H9 (cell line): ENCODE measurements around the gene PCBP2. TPM values are rescaled to one million over a fixed set of nuclear protein-coding genes. Genes with fewer than 3 reads are reported as not detected.
"Not testable (repeated sequence)": the region's sequence is repeated elsewhere in the genome, so short reads cannot be mapped to it uniquely, and the experiment has no call there.

Experiments
- DNase-seq: peaks from one replicate; pipeline ENCODE4 v3.0.0-alpha.2; 2017
- H2AFZ ChIP-seq: one replicate; pipeline ENCODE4 v1.6.1; 2013; ENCODE audit warnings: mild to moderate bottlenecking, low read length, control low read depth, moderate library complexity
- H2AK5ac ChIP-seq: 2 replicates; pipeline ENCODE4 v1.6.1; 2013; ENCODE audit warnings: low read length, control low read depth, mixed read lengths; ENCODE audit not compliant: insufficient read length
- H2BK120ac ChIP-seq: one replicate; pipeline ENCODE4 v1.6.1; 2013; ENCODE audit warnings: low read depth, mild to moderate bottlenecking, low read length, control low read depth, inconsistent platforms; ENCODE audit not compliant: poor library complexity, severe bottlenecking
- H2BK12ac ChIP-seq: 2 replicates; pipeline ENCODE4 v1.6.1; 2013; ENCODE audit warnings: low read length, control low read depth, mixed read lengths, low read depth; ENCODE audit not compliant: insufficient read length
- H2BK15ac ChIP-seq: 2 replicates; pipeline ENCODE4 v1.6.1; 2013; ENCODE audit warnings: low read depth, low read length, control low read depth
- H2BK20ac ChIP-seq: one replicate; pipeline ENCODE4 v1.6.1; 2013; ENCODE audit warnings: low read depth, mild to moderate bottlenecking, low read length, control low read depth, inconsistent platforms; ENCODE audit not compliant: poor library complexity, severe bottlenecking
- H2BK5ac ChIP-seq: 2 replicates; pipeline ENCODE4 v1.6.1; 2013; ENCODE audit warnings: low read length, control low read depth, mixed read lengths; ENCODE audit not compliant: insufficient read length
- H3K14ac ChIP-seq: 2 replicates; pipeline ENCODE4 v1.6.1; 2013; ENCODE audit warnings: low read length, control low read depth; ENCODE audit not compliant: insufficient read depth
- H3K18ac ChIP-seq: 2 replicates; pipeline ENCODE4 v1.6.1; 2013; ENCODE audit warnings: low read depth, mild to moderate bottlenecking, mixed read lengths, low read length, control low read depth; ENCODE audit not compliant: insufficient read length
- H3K23ac ChIP-seq: 2 replicates; pipeline ENCODE4 v1.6.1; 2013; ENCODE audit warnings: low read length, control low read depth, mixed read lengths, low read depth; ENCODE audit not compliant: insufficient read length
- H3K23me2 ChIP-seq: 2 replicates; pipeline ENCODE4 v1.6.1; 2013; ENCODE audit warnings: low read depth, mild to moderate bottlenecking, mixed read lengths, low read length, control low read depth; ENCODE audit not compliant: insufficient read length, poor library complexity, severe bottlenecking
- H3K27ac ChIP-seq: 2 replicates; pipeline ENCODE4 v1.5.1; 2013; ENCODE audit warnings: low read length, control low read depth, mixed read lengths, low read depth; ENCODE audit not compliant: insufficient read length
- H3K27me3 ChIP-seq: 2 replicates; pipeline ENCODE4 v1.6.1; 2013; ENCODE audit warnings: low read length, control low read depth, inconsistent platforms; ENCODE audit not compliant: insufficient read depth
- H3K4ac ChIP-seq: 2 replicates; pipeline ENCODE4 v1.6.1; 2013; ENCODE audit warnings: low read depth, mild to moderate bottlenecking, control low read depth, inconsistent platforms, low read length, moderate library complexity
- H3K4me1 ChIP-seq: 2 replicates; pipeline ENCODE4 v1.6.1; 2013; ENCODE audit warnings: low read length, control low read depth, inconsistent platforms; ENCODE audit not compliant: insufficient read depth
- H3K4me2 ChIP-seq: 2 replicates; pipeline ENCODE4 v1.6.1; 2013; ENCODE audit warnings: low read length, control low read depth, mixed read lengths; ENCODE audit not compliant: insufficient read length, insufficient read depth
- H3K56ac ChIP-seq: 2 replicates; pipeline ENCODE4 v1.6.1; 2013; ENCODE audit warnings: low read depth, mild to moderate bottlenecking, mixed read lengths, low read length, control low read depth; ENCODE audit not compliant: insufficient read length
- H3K79me1 ChIP-seq: 2 replicates; pipeline ENCODE4 v1.6.1; 2013; ENCODE audit warnings: low read depth, mild to moderate bottlenecking, moderate library complexity, low read length, control low read depth, inconsistent platforms; ENCODE audit not compliant: insufficient read depth, poor library complexity, severe bottlenecking
- H3K79me2 ChIP-seq: 2 replicates; pipeline ENCODE4 v1.6.1; 2013; ENCODE audit warnings: low read length, control low read depth, inconsistent platforms; ENCODE audit not compliant: insufficient read depth
- H3K9ac ChIP-seq: 2 replicates; pipeline ENCODE4 v1.6.1; 2013; ENCODE audit warnings: low read length, control low read depth, mixed read lengths; ENCODE audit not compliant: insufficient read length; ENCODE audit errors: extremely low read depth
- H3K9me3 ChIP-seq: one replicate; pipeline ENCODE4 v1.6.1; 2013; ENCODE audit warnings: low read depth, low read length, inconsistent platforms; ENCODE audit not compliant: control insufficient read depth
- H3T11ph ChIP-seq: one replicate; pipeline ENCODE4 v1.6.1; 2013; ENCODE audit warnings: mild to moderate bottlenecking, low read length, control low read depth, inconsistent platforms
- H4K20me1 ChIP-seq: one replicate; pipeline ENCODE4 v1.6.1; 2013; ENCODE audit not compliant: control insufficient read depth, insufficient read length, insufficient read depth
- H4K5ac ChIP-seq: 2 replicates; pipeline ENCODE4 v1.6.1; 2013; ENCODE audit warnings: low read depth, mild to moderate bottlenecking, mixed read lengths, low read length, control low read depth; ENCODE audit not compliant: insufficient read length
- H4K8ac ChIP-seq: replicated peaks from 2 replicates; pipeline ENCODE4 v1.6.1; 2013; ENCODE audit warnings: low read length, control low read depth, mixed read lengths, low read depth; ENCODE audit not compliant: insufficient read length
- H4K91ac ChIP-seq: 2 replicates; pipeline ENCODE4 v1.6.1; 2013; ENCODE audit warnings: low read depth, mild to moderate bottlenecking, moderate library complexity, mixed read lengths, low read length, control low read depth; ENCODE audit not compliant: insufficient read length
- H3K27ac Mint-ChIP-seq, 3 experiments: 2 replicates in 2 of 3; 3 replicates in 1 of 3; pipeline ENCODE4 v1.8.0; 2020 to 2021; ENCODE audit warnings: mixed read lengths in 3 of 3, mild to moderate bottlenecking in 1 of 3, moderate library complexity in 1 of 3
- H3K27me3 Mint-ChIP-seq: 2 replicates; pipeline ENCODE4 v1.8.0; 2021; ENCODE audit warnings: low read depth, mild to moderate bottlenecking, moderate library complexity, mixed read lengths
- H3K36me3 Mint-ChIP-seq, 3 experiments: 2 replicates in 2 of 3; 3 replicates in 1 of 3; pipeline ENCODE4 v1.8.0; 2020 to 2021; ENCODE audit warnings: low read depth in 3 of 3, mixed read lengths in 3 of 3; ENCODE audit not compliant: insufficient read depth in 1 of 3
- H3K4me1 Mint-ChIP-seq, 2 experiments: 2 replicates each; pipeline ENCODE4 v1.8.0; 2020; ENCODE audit warnings: mixed read lengths in 2 of 2
- H3K4me3 Mint-ChIP-seq, 2 experiments: 2 replicates in 1 of 2; 3 replicates in 1 of 2; pipeline ENCODE4 v1.8.0; 2020 to 2021; ENCODE audit warnings: mild to moderate bottlenecking in 2 of 2, mixed read lengths in 2 of 2, moderate library complexity in 1 of 2
- H3K9me3 Mint-ChIP-seq, 2 experiments: 2 replicates in 1 of 2; 3 replicates in 1 of 2; pipeline ENCODE4 v1.8.0; 2020; ENCODE audit warnings: mild to moderate bottlenecking in 2 of 2, mixed read lengths in 2 of 2, moderate library complexity in 1 of 2
- CTCF ChIP-seq: fragments of 200-600 bp; sonication (generic); conservative IDR thresholded peaks from 3 replicates; pipeline ENCODE4 v1.8.0; 2021; ENCODE audit warnings: antibody characterized with exemption, mild to moderate bottlenecking
- WGBS: extraction: QIAGEN DNeasy Blood & Tissue Kit; methylation state at CpG from one replicate; pipeline ENCODE4 v1.1.7; 2013; ENCODE audit warnings: missing lambda C conversion rate, low lambda C conversion rate, mixed read lengths; ENCODE audit not compliant: insufficient read length; ENCODE audit errors: extremely low coverage; 5-methylcytosine and 5-hydroxymethylcytosine counted together
- total RNA-seq: library from RNA; stranded (reverse); gene quantifications from 2 replicates; pipeline ENCODE4 v1.2.1, GENCODE V29; 2021

PCBP2 gene
- total RNA-seq, 1 experiment from 2014 or later = 1,207 TPM

- no peak overlapping the region for H3K23ac ChIP-seq
- no peak for TF ChIP-seq CTCF
- no peak overlapping the region for H2AK5ac ChIP-seq
- no peaks in the 10 kb centered on the region; the same call in 1 of the 2 replicates for H3K4me1 ChIP-seq
- no peak overlapping the region for H4K5ac ChIP-seq
- H3K23me2 ChIP-seq = peaks cover 3% of the 10 kb centered on the region
- no peak overlapping the region for H2AFZ ChIP-seq
- H4K20me1 ChIP-seq = no peaks in the 10 kb centered on the region
- no peak overlapping the region for H2BK120ac ChIP-seq
- no peak overlapping the region for H2BK15ac ChIP-seq
- no peak overlapping the region for H3K27ac ChIP-seq
- no peak overlapping the region for H3K14ac ChIP-seq
- no peak overlapping the region for H2BK12ac ChIP-seq
- peaks cover 21 to 31% of the 10 kb centered on the region in 2 experiments for H3K4me1 Mint-ChIP-seq
- no peak overlapping the region for H4K91ac ChIP-seq
- H3K56ac ChIP-seq = no peak overlapping the region
- no peak overlapping the region for H3K4me2 ChIP-seq
- no peaks in the 10 kb centered on the region for H3K79me1 ChIP-seq
- peak overlapping the region; percentile 36 to 47; a peak in 4 of 5 replicates for H3K4me3 Mint-ChIP-seq
- H3K79me2 ChIP-seq = peaks cover 4% of the 10 kb centered on the region; the same call in 1 of the 2 replicates
- no peak overlapping the region for H2BK20ac ChIP-seq
- no peak overlapping the region for H3K4ac ChIP-seq
- no peaks in the 10 kb centered on the region for H3K9me3 Mint-ChIP-seq
- H3K18ac ChIP-seq = no peak overlapping the region
- no peak overlapping the region for H2BK5ac ChIP-seq
- no peaks in the 10 kb centered on the region for H3K27me3 ChIP-seq
- H3K27me3 Mint-ChIP-seq = no peaks in the 10 kb centered on the region
- H3K27ac Mint-ChIP-seq = peak overlapping the region in 2 of 3 experiments; percentile 70 to 82; a peak in 3 of 7 replicates
- no CpG with 5 or more reads among the region's 4 CpGs for WGBS
- H4K8ac ChIP-seq = no peak overlapping the region
- peaks cover 33 to 48% (median 43%) of the 10 kb centered on the region in 3 experiments for H3K36me3 Mint-ChIP-seq
- H3K9ac ChIP-seq = no peak overlapping the region
- H3T11ph ChIP-seq = no peak overlapping the region
- no peak for DNase-seq
- no peaks in the 10 kb centered on the region for H3K9me3 ChIP-seq
These were observed 7.9 kb upstream of the PCBP2 start for GRCh38 chr12:53443955-53444354.

GRCh38 chr12:53444593-53445325 is 7.1 kb upstream of the PCBP2 start:
- H2BK20ac ChIP-seq, H2AK5ac ChIP-seq, H3K27ac ChIP-seq, H2BK12ac ChIP-seq, H3T11ph ChIP-seq, H2BK15ac ChIP-seq, H3K27me3 Mint-ChIP-seq, H4K91ac ChIP-seq, H3K56ac ChIP-seq, DNase-seq, H3K9me3 ChIP-seq, H3K9ac ChIP-seq, H3K9me3 Mint-ChIP-seq, H3K18ac ChIP-seq, H4K20me1 ChIP-seq, H3K14ac ChIP-seq, H3K4me2 ChIP-seq, H2BK120ac ChIP-seq, H3K4ac ChIP-seq, H3K27me3 ChIP-seq, H4K5ac ChIP-seq, H4K8ac ChIP-seq, H3K4me1 ChIP-seq, H3K79me2 ChIP-seq, H2BK5ac ChIP-seq, H3K23ac ChIP-seq, H3K79me1 ChIP-seq, H3K23me2 ChIP-seq, H2AFZ ChIP-seq: not testable (repeated sequence)
- H3K4me1 Mint-ChIP-seq = peaks cover 21 to 31% of the 10 kb centered on the region in 2 experiments
- H3K27ac Mint-ChIP-seq = peak overlapping the region in 2 of 3 experiments; percentile 58 to 80; a peak in 4 of 7 replicates
- no CpG with 5 or more reads among the region's 11 CpGs for WGBS
- peak overlapping the region in 1 of 2 experiments; percentile 14; a peak in 2 of 5 replicates for H3K4me3 Mint-ChIP-seq
- H3K36me3 Mint-ChIP-seq = peaks cover 33 to 48% (median 43%) of the 10 kb centered on the region in 3 experiments
